GM15510 (cell line): Measurements from ENCODE around the gene UBE2L6.

Source experiments
- POLR2A ChIP-seq: IDR thresholded peaks from 3 replicates; pipeline ENCODE4 v1.6.1; 2011; ENCODE audit warnings: borderline replicate concordance; ENCODE audit not compliant: insufficient read length; ENCODE audit errors: extremely low read depth

The UBE2L6 gene

DNA sequence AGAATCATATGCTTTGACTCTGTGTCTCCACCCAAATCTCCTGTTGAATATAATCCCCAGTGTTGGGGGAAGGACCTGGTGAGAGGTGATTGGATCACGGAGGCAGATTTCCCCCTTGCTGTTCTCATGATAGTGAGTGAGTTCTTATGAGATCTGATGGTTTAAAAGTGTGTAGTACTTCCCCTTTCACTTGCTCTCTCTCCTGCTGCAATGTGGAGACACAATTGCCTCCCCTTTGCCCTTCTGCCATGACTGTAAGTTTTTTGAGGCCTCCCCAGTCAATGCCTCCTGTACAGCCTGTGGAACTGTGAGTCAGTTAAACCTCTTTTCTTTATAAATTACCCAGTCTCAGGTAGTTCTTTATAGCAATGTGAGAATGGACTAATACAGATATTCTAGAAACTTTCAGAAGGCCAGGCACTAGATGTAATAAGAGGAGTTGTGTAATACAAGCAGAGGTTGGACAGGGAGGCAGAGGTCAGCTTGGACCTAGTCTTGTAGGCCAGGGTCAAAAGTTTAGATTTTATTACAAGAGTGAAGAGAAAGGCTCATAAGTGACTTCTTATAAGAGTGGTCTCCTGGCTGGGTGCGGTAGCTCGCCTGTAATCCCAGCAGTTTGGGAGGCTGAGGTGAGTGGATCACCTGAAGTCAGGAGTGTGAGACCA is 20.7 kb upstream of the UBE2L6 start:
- TF ChIP-seq POLR2A, result no peak

DNA sequence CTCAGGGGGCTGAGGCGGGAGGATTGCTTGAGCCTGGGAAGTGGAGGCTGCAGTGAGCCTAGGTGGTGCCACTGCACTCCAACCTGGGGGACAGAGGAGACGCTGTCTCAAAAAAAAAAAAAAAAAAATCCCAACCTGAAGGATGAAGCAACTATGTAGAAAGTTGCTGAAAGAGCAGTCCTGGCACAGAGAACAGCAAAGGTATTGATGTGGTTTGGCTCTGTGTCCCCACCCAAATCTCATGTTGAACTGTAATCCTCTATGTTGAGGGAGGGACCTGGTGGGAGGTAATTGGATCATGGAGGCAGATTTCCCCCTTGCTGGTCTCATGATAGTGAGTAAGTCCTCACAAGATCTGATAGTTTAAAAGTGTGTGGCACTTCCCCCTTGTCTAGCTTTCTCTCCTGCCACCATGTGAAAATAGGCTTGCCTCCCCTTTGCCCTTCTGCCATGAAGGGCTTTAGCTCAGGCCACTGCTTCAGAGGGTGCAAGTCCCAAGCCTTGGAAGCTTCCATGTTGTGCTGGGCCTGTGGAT is 19.3 kb upstream of the UBE2L6 start:
- no peak for TF ChIP-seq POLR2A

DNA sequence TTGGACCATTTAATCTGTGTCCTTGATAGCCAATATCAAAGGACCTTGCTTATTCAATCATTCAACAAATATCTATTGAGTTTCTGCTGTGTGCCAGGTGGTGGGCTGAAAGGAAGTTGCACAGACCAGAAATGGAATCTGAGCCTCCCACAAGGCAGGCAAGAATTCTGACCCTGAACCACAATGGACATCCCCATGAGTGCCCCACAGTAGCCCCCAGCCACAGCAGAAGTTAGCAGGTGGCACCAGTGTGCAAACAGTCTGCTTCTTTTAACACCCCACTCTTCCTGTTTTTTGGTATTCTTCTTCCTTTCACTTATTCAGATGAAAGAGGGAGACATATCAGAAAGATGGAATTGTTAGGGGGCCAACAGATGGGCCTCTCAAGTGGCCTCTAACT is 17.8 kb upstream of the UBE2L6 start:
- no peak for TF ChIP-seq POLR2A

DNA sequence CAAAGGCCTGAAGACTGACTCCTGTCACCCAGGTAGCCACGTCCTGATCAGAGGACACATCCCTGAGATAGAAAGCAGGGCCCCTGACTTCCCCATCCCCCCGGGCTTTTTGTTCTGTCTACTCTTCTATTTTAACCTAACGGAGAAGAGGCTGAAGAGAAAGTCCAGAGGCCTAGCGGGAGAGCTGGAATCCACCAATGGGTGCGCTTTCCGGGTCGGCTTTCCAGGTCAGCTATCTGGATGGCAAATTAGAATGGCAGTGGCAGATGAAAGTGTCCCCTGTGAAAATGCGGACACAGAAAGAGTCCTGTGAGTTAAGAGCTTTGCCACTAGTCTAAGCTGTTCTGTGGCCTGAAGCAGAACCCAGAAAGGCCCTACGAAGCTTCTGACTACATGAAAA is 16.9 kb upstream of the UBE2L6 start:
- TF ChIP-seq POLR2A, result no peak

DNA sequence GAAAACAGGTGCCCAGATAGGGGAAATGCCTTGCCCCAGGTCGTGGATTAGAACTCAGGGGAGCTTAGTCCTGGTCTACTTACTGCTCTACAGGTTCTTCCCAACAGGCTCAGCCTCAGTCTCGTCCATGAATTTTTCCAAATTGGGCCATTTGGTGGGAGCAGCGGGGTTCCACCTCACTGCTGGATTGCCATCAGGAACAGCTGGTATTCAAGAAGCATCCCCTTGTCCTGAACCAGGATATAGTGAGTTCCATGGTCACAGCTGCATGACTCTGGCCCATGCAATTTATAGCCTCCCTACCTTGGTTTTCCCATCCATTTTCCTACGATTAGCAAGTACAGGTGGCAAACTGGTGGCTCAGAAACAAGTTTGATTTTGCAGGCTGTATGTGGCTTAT is 6.6 kb upstream of the UBE2L6 start:
- no peak for TF ChIP-seq POLR2A

DNA sequence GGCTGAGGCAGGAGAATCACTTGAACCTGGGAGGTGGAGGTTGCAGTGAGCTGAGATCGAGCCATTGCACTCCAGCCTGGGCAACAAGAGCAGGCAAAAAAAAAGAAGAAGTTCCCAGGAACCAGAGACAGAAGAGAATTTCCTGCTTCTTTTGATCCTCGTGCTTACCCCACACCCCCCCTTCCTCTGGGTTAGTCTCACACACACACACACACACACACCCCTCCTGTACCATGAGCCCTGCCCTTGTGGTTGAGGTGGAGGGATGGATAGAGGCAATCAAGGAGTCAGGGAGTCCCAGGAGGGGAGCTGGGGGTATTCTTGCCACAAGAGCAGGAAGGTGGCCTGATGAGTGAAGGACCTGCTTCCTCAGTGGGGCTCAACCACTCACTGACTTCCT is 4.1 kb upstream of the UBE2L6 start:
- no peak for TF ChIP-seq POLR2A

DNA sequence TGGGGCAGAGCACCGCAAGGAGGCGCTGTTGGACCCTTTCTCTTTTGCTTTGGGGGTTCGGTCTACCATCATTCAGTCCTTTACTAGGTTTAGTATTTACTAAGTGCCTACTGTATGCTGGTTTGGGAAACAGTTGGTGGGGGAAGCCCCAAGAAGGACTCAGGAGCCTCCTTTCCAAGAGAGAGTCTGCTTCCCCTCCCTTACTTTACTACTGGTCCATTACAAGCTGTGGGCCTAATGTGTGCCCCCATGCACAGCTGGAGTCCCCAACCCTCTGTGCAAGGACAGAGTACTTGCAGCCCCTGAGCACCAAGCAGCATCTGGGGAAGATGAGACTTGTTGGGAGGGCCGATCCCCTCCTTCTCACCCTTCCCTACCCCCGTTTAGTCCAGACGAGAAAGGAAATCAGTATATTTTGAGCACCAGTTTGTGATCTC is 876 bp upstream of the UBE2L6 start:
- TF ChIP-seq POLR2A, result no peak

DNA sequence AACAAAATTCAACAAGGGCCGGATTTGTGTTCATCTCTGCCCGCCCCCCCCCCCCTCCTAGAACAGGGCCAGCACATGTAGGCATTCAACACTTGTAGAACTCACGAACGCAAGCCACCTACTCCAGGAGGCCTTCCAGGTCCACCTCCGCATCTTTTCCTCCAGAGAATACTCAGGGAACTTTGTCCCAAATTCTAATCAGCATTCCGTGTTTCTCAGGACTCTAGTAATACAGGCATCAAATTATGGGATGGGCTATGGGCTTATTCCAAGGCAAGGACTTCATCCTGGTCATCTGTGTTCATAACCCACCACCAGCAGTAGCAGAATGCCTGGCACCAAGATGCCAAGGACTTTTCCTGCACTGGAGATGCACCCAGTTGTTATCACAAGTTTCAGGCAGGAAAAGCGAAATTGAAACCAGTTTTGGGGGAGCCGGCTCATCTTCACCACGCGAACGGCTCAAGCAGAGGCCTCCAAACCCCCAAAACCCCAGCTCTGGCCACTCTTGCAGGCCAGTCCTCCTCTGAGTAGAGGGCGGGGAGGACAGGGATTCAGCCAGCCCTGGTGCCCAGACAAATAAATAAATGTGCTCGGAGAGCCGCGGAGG is 462 bp downstream of the UBE2L6 start:
- TF ChIP-seq POLR2A, result no peak

DNA sequence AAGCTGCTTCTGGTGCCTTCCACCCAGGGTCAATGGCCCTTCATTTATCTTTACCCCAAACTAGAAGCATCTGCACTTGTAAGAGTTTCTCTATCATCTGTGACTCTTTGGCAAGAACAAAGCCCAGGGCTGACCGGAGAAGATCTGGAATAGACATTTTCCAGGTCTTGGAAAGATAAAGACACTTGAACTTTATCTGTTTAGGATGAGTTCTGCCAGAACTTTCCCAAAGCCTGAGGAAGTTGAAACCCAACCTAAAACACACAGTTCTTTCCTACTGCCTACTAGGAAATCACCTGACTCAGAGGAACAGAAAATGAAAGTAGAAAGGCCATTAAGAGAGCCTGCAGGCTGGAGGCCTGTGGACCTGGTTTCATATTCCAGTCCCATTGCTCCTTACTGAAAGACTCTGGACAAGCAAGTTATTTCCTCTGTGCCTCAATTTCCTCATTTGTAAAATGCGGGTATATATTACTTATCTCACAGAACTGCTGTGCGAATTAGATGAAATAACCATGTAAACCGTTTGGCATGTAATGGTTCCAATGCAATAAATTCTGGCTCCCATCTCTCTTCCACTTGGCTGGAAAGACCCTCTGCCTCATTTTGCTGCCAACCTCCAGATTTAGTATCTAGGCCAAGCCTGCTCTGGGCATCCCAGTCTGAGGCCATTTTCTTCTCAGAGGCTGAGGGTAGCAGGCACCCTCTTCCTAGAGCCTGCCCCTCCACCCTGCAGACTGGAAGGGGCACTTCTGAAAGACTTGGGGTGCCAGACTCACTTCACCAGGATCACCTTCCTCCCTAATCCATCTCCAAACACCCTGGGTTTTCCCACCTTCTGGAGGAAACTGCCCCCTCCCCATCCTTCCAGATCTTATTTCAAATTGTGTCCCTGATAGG is 1.2 kb downstream of the UBE2L6 start:
- peak; percentile 52 for TF ChIP-seq POLR2A

DNA sequence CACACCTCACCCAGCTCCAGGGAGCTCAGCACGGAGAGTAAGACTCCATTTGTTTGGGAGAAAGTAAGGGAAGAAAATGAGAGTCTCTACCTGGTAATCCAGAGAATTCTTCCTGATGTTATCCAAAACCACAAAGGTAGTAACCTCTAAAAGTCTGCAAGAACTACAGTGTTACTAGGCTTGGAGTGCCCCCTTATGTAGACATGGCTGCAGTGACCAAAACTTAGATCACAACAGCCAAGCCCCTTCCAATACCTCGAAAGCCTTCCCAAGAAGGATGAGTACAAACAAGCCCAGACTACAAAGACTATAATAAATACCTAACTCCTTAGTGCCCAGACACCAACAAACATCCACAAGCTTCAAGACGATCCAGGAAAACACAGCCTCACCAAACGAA is 4.9 kb downstream of the UBE2L6 start:
- no peak for TF ChIP-seq POLR2A

DNA sequence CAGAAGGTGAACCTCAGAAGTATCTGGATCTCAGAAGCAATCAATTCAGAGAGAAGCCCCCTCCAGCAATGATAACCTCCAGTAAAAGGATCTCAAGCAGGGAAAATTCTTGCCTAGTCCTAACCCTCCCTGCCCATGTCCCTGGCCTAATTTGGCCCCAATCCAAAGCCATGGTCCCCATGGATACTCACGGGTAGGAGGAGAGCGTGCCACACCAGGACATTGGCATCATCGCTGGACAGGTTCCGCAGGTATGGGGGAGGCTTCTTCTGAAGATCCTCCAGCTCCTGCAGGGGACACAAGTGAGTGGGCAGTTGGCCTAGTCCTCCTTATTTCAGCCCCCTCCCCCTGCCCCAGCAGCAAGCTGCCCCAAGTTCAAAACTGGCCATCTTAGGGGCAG is 7.3 kb downstream of the UBE2L6 start:
- TF ChIP-seq POLR2A, result no peak

DNA sequence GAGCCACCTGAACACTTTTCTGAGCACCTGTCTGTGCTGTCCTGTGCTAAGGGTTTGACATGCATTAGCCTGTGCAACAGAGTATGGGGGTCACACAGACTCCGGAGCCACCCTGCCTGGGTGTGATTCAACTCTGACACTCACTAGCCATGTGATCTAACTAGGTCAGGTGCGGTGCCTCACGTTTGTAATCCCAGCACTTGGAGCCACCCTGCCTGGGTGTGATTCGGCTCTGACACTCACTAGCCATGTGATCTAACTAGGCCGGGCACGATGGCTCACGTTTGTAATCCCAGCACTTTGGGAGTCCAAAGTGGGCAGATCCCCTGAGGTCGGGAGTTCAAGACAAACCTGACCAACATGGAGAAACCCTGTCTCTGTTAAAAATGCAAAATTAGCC is 11.4 kb downstream of the UBE2L6 start:
- TF ChIP-seq POLR2A, result no peak

DNA sequence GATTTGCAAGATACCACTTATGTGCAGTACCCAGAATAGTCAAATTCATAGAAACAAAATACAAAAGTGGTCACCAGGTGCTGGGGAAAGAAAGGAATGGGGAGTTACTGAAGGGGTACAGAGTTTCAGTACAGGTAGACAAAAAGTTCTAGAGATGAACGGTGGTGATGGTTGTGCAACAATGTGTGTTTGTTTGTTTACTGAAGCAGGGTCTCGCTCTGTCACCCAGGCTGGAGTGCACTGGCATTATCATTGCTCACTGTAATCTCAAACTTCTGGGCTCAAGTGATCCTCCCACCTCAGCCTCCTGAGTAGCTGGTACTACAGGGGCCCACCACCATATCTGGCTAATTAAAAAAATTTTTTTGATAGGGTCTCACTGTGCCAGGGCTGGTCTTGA is 12.1 kb downstream of the UBE2L6 start:
- TF ChIP-seq POLR2A, result no peak

DNA sequence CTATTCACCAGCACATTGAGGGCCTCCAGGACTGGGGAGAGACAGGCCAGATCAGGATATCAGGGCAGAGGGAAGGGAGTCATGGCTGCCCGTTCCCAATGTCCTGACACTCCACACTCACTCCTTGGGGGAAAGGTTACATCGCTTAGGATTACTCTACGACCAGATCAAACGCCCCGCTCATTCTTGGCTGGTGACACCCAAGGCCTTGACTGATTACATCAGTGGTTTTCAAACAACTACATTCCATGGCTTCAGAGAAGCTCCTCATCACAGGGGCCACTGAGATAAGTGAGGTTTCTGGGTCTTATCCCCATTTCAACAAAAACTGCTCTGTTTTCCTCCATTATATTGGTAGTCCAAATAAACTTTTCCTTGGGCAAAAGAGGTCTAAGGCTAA is 15.0 kb downstream of the UBE2L6 start:
- no peak for TF ChIP-seq POLR2A

DNA sequence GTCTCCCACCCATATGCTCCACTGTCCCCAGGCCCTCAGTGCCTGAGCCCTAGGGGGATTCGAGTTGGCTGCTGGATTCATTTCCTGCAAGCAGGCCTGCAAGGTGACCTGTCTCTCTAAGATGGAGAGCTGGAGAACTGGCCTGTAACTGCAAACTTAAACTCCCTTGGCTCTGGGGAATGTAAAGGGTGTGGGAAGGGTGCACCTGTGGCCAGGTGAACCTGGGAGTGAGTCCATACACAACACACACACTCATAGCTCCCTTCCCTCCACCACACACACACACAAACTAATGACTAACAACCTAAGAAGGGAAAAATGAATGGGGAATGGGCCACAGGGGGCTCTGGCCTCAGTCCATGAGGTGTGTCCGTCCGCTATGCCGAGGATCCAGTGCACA is 15.5 kb downstream of the UBE2L6 start:
- TF ChIP-seq POLR2A, result no peak
